Hematopoietic multipotent progenitor cell treated with erythropoietin and hydrocortisone succinate and interleukin-3 and kit ligand, for 15 days (in vitro differentiated cells): ENCODE data around the gene INSM2.

Source experiments
- DNase-seq: peaks from one replicate; pipeline ENCODE4 v3.0.0-alpha.2; 2015; ENCODE audit warnings: low spot score

The INSM2 gene

GRCh38 chr14:35543006-35543405 is 9.0 kb downstream of the INSM2 start:
- DNase-seq = no peak

- no peak for DNase-seq
Observed at GRCh38 chr14:35549551-35549950, 15.6 kb downstream of the INSM2 start.

GRCh38 chr14:35551081-35551480 is 17.1 kb downstream of the INSM2 start:
- DNase-seq = no peak

GRCh38 chr14:35553808-35554207 is 19.8 kb downstream of the INSM2 start:
- no peak for DNase-seq

GRCh38 chr14:35556548-35556947 is 22.6 kb downstream of the INSM2 start:
- no peak for DNase-seq

GRCh38 chr14:35557221-35557747 is 23.3 kb downstream of the INSM2 start:
- DNase-seq = no peak

DNA sequence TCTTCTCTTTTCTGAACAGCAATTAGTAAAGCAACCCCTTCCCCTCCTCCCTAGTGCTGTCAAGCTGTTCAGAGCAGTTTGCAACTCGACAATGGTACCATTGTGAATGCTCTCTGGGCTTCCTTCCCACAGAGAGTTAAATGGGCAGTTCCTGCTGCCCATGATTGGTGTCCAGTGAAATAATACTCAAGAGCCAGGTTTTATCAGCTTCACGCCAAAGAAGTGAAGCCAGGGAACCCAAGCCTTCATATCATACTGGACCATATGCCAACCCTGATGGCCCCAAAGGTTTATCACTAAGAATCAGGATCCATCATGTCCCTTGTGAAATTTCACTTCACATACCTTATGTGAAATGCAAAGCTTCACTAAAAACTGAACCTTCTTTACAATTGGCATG is 24.7 kb downstream of the INSM2 start:
- DNase-seq = no peak

- no peak for DNase-seq
Observed at GRCh38 chr14:35565871-35566464, 32.0 kb downstream of the INSM2 start.

- no peak for DNase-seq
Observed at GRCh38 chr14:35571598-35571997, 37.6 kb downstream of the INSM2 start.

DNA sequence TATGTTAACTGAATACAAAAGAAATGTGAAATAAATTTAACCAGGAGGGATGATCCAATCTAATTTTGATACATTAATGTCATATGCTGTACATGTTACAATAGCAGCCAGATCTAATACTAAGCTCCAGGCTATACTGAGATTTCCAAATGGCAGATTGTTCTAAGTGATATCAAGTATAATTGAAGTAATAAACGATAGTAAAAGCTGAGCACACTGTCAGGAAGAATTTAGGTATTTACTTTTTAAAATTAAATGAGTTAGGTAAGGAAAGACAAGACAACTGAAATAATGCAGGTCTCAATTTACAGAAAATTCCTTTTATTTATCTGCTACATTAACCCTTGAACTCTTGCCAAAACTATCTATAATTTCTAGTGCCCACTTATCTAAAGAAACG is 39.9 kb downstream of the INSM2 start:
- DNase-seq = no peak

- no peak for DNase-seq
Observed at GRCh38 chr14:35576260-35576659, 42.3 kb downstream of the INSM2 start.

GRCh38 chr14:35576856-35577255 is 42.9 kb downstream of the INSM2 start:
- no peak for DNase-seq

- DNase-seq = no peak
Observed at GRCh38 chr14:35578135-35578534, 44.2 kb downstream of the INSM2 start.

- no peak for DNase-seq
Observed at GRCh38 chr14:35578639-35579038, 44.7 kb downstream of the INSM2 start.
